ENCODE data around the gene RNU1-3.
"Not testable (repeated sequence)": the region's sequence is repeated elsewhere in the genome, so short reads cannot be mapped to it uniquely, and the experiment has no call there.

RNU1-3 gene

GRCh38 chr1:16626409-16626983 is 40.3 kb downstream of the RNU1-3 start:
- in situ Hi-C loops (cut with MboI; ENCODE audit: low pct_unique_long_range_greater_than_20kb, low sequenced_read_pairs), result not testable (repeated sequence)

DNA sequence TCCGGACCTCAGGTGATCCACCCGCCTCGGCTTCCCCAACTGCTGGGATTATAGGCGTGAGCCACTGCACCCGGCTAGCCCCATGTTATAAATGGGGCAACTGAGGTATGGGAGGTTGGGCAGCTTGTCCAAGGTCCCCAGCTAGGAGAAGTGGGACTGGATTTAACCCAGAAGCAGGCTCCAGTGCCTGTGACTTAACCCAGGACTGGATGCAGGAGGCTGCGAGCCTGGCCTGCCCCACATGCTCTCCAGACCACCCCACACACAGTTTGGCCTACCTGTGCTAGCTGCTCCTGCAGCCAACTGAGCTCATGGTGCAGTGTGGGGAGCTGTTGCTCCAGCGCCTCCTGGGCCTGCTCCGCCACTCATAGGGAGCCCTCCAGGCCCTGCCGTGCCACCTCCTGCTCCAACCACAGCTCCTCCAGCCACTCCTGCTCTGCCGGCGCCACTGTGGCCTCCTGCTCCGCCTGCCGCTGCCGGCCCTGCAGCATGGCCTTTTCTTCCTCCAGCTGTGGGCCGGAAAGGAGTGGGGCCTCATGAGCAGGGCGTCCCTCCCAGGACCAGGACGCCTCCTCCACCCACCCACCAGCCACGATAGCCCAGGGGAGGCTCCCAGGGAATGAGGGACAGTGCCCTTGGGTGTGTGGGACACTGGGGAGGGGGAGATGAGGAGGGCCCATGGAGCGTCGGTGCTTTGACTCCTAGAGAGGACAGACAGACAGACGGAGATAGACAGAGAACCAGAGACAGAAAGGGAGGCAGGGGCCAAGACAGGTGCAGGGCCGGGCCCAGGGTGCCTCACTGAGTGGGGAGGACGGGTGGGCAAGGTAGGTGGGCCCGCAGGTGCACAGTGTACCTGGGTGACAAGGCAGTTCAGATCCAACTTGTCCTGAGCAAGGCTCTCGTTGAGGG is 41.0 kb downstream of the RNU1-3 start:
- in situ Hi-C loops (cut with MboI; ENCODE audit: low pct_unique_long_range_greater_than_20kb, low sequenced_read_pairs), result no loop called here
- DNase-seq, result no peak

More at GRCh38 chr1:16626409-16626983, 40.3 kb downstream of the RNU1-3 start:
- DNase-seq, result not testable (repeated sequence)

- in situ Hi-C loops (cut with MboI; ENCODE audit: low pct_unique_long_range_greater_than_20kb, low sequenced_read_pairs); DNase-seq: not testable (repeated sequence)
These were observed 42.7 kb downstream of the RNU1-3 start for GRCh38 chr1:16623812-16624719.

- DNase-seq; in situ Hi-C loops (cut with MboI; ENCODE audit: low pct_unique_long_range_greater_than_20kb, low sequenced_read_pairs): not testable (repeated sequence)
These were observed 43.4 kb downstream of the RNU1-3 start for GRCh38 chr1:16623337-16623736.

DNA sequence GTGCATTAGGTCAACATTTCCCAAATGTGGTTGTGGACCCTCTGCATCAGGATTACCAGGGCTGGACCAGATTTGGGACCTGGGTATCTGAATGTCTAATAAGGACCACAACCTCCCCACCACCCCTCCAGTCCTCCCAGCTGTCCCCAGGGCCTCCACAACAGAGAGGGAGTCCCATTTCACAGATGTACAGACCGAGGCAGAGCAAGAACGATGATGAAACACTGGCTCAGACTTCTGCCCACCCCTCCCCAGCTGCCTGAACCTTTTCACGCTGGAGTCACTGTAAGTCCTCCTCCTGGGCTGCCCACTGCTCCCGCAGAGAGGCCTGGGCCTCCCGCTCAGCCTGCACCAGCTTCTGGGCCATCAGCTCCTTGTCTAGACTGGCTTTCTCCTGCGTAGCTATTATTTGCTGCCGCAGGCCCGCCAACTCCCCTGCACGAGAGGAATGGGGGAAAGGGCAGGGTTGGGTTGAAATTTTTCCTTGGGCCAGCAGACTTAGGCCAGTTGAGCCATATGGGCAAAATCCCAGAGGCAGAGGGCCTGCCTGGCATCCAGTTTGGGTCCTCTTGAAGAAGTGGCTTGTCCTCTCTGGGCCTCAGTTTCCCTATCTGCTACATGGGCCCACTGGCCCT is 45.0 kb downstream of the RNU1-3 start:
- in situ Hi-C loops (cut with MboI; ENCODE audit: low pct_unique_long_range_greater_than_20kb, low sequenced_read_pairs); DNase-seq: not testable (repeated sequence)

DNA sequence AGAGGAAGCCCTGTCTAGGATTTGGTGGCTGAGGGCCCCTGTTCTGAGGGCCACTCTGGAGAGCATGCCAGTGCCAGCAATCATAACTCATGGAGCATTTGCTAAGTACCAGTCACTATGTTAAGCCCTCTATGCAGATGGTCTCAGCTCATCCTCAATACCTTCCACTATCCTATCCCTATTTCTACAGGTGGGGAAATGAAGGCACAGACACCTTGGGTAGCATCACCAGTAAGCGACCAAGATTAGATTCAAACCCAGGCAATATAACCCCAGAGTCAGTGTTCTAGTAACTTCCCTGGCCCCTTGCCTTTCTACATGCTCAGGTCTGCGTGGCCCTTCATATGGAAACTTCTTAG is 45.5 kb downstream of the RNU1-3 start:
- in situ Hi-C loops (cut with MboI; ENCODE audit: low pct_unique_long_range_greater_than_20kb, low sequenced_read_pairs), result no loop called here
- DNase-seq, result no peak

DNA sequence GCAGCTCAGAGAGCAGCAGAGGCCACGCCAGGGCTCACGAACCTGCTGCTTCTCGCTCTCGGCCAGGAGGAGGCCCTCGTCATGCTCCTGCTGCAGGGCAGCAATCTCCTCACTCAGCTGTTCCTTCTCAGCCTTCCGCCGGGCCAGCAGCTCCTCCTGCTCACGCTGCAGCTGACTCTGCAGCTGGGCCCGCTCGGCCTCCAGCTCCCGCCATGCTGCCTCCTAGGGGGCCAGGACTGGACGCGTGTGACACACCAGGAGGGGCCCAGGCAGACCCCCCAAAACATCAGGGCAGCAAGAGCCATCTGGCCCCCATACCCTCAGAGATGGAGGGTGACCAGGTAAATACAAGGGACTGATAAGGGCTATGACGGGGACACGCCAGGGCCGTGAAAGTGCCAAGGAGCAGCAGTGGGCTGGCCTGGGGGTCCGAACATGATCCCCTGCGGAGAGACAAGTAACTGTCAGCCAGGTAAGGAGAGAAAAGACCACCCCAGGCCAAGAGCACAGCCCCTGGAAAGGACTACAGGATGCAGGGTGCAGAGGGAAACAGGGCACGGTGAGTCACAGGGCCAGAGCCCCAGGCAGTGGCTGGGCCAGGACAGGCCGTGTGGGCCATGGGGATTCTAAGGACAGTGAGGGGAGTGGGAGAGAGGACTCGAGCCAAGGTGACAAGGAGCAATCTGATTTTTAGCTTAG is 46.8 kb downstream of the RNU1-3 start:
- in situ Hi-C loops (cut with MboI; ENCODE audit: low pct_unique_long_range_greater_than_20kb, low sequenced_read_pairs); DNase-seq: not testable (repeated sequence)

- in situ Hi-C loops (cut with MboI; ENCODE audit: low pct_unique_long_range_greater_than_20kb, low sequenced_read_pairs), result no loop called here
- no peak for DNase-seq
These were observed 48.0 kb downstream of the RNU1-3 start for GRCh38 chr1:16618719-16619118.

DNA sequence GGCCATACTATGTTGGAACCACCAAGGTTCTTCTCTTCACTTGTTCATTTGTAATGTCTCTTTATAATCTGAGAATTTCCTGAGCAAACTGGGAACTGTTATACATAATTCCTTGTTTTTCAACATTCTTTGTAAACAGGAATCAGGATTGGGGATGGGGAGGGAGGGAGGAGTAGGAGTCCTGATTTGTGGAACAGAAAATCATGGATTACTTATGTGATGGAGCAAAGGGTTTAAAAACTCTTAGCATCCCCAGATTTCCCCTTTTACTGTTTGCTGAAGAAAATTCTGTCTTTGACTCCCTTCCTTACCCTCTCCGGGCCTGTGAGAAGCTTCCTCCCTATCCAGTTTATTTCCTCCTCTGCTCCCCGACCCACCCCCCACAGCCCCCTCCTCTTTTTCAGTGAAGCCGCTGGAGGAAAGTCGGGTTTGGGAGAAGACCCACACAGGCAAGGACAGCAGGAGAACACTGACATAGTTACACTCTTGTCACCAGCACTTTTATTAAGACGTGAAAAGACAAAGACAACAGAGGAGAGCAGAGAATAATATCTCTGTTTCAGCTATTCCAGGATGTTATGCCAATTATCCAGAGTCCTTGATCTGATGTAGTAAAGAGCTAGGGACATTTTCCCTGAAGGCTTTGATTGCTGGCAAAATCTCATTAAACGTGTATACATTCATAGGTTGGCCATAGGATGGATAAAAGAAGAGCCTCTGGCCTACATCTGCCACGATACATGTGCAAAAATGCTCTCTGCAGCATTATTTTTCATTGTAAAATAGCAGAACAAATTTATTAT is 48.8 kb downstream of the RNU1-3 start:
- in situ Hi-C loops (cut with MboI; ENCODE audit: low pct_unique_long_range_greater_than_20kb, low sequenced_read_pairs), result no loop called here
- no peak for DNase-seq

DNA sequence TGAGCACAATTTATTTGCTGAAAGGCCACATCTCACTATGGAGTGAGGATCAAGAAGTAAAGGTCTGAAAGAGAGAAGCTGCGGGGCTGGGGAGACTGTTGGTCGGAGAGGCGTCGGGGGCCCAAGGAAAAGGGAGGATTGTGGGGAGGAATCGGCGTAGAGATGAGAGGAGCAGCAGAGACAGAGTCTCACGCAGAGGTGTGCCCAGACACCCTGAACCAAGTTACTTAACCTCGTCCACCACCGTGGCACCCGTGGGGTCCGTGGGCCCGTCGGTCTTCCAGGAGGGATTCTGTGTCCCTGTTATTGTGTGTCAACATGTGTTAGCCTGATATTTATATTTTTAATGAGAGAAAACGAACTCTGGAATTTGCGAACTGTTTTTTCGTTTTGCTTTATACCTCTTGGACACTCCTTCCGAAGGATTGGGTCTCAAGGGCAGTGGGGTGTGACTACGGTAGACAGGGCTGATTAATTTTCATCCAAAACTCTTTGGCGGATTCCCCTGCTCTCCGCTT is 49.6 kb downstream of the RNU1-3 start:
- in situ Hi-C loops (cut with MboI; ENCODE audit: low pct_unique_long_range_greater_than_20kb, low sequenced_read_pairs), result no loop called here
- DNase-seq, result no peak
